ENCODE data around the gene GHRHR.

DNA sequence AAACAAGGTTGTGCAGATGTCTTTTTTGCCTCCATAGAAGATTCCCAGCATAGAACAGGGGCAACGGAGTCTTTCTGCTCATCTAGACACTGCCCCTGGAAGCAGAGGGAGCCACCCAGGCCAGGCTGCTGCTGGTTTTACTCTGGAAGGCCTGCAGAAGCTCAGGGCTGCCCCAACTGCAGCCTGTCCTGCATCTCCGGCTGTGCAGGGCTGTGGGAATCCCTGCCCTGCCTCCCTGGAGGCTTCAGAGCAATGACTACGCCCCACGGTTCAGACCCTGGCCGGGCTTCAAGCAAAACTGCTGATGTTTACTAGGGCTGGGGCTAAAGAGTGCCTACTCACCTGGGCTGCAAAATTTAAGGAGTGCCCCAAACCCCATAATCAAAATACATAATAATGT lies 43.9 kb downstream of the GHRHR start:
- TF ChIP-seq POLR2A (IDR thresholded peaks at IDR 0.05; ENCODE audit: low read depth, low read length) (no peak), TAF1 (IDR thresholded peaks at IDR 0.05; ENCODE audit: borderline replicate concordance, low read depth, low read length) (no peak), POLR2AphosphoS5 (IDR thresholded peaks at IDR 0.05; ENCODE audit: low read depth, low read length) (no peak)

Data from GM12892 (cell line).